Hepatocyte (in vitro differentiated cells): ENCODE results near the gene PTPRD. TPM values are rescaled to one million over a fixed set of nuclear protein-coding genes. Genes with fewer than 3 reads are reported as not detected.

ENCODE experiments used
- DNase-seq: peaks from one replicate; pipeline ENCODE4 v3.0.0-alpha.2; 2016; ENCODE audit warnings: low spot score
- H2AFZ ChIP-seq: fragments of 200-600 bp; sonication (generic); 2 replicates; pipeline ENCODE4 v1.6.0; 2016; ENCODE audit warnings: antibody characterized with exemption, mild to moderate bottlenecking
- H3K27ac ChIP-seq: fragments of 200-600 bp; sonication (generic); 2 replicates; pipeline ENCODE4 v1.5.1; 2016; ENCODE audit warnings: mild to moderate bottlenecking
- H3K27me3 ChIP-seq: fragments of 200-600 bp; sonication (generic); 2 replicates; pipeline ENCODE4 v1.6.1; 2016
- H3K36me3 ChIP-seq: fragments of 200-600 bp; sonication (generic); replicated peaks from 2 replicates; pipeline ENCODE4 v1.5.1; 2016; ENCODE audit warnings: low read depth; ENCODE audit not compliant: insufficient read depth
- H3K4me1 ChIP-seq: fragments of 200-600 bp; sonication (generic); 2 replicates; pipeline ENCODE4 v1.5.1; 2016; ENCODE audit warnings: mild to moderate bottlenecking, moderate library complexity; ENCODE audit not compliant: insufficient read depth
- H3K4me2 ChIP-seq: fragments of 200-600 bp; sonication (generic); 2 replicates; pipeline ENCODE4 v1.6.0; 2016
- H3K4me3 ChIP-seq: fragments of 200-600 bp; sonication (generic); 2 replicates; pipeline ENCODE4 v1.5.1; 2016; ENCODE audit warnings: mild to moderate bottlenecking
- H3K79me2 ChIP-seq: fragments of 200-600 bp; sonication (generic); 2 replicates; pipeline ENCODE4 v1.6.0; 2017; ENCODE audit warnings: mild to moderate bottlenecking
- H3K9me2 ChIP-seq: fragments of 200-600 bp; sonication (generic); replicated peaks from 2 replicates; pipeline ENCODE4 v1.6.0; 2017; ENCODE audit warnings: mild to moderate bottlenecking; ENCODE audit not compliant: insufficient read depth
- H3K9me3 ChIP-seq: fragments of 200-600 bp; sonication (generic); 2 replicates; pipeline ENCODE4 v1.5.1; 2016; ENCODE audit warnings: low read depth, mild to moderate bottlenecking
- H4K20me1 ChIP-seq: fragments of 200-600 bp; sonication (generic); 2 replicates; pipeline ENCODE4 v1.6.0; 2016; ENCODE audit warnings: mild to moderate bottlenecking; ENCODE audit not compliant: insufficient read depth, poor library complexity, severe bottlenecking
- EZH2 ChIP-seq: fragments of 200-600 bp; sonication (generic); IDR thresholded peaks from 2 replicates; pipeline ENCODE4 v1.6.1; 2016; ENCODE audit warnings: antibody characterized with exemption, mild to moderate bottlenecking, borderline replicate concordance
- EZH2phosphoT487 ChIP-seq: fragments of 200-600 bp; sonication (generic); IDR thresholded peaks from one replicate; pipeline ENCODE4 v1.6.1; 2018; ENCODE audit warnings: antibody characterized with exemption, mild to moderate bottlenecking, low read depth, moderate library complexity; ENCODE audit not compliant: unreplicated experiment, severe bottlenecking
- WGBS: methylation state at CpG from one replicate; pipeline ENCODE4 v1.1.6; 2016; ENCODE audit warnings: low lambda C conversion rate; ENCODE audit errors: missing lambda C conversion rate; 5-methylcytosine and 5-hydroxymethylcytosine counted together
- polyA plus RNA-seq: library from polyadenylated mRNA; unstranded; fragments of >200 nt; fragmentation: Nextera tagmentation; extraction: Ambion mirVana; gene quantifications from 2 replicates; pipeline ENCODE4 v1.2.1, GENCODE V29; 2016
- total RNA-seq: library from RNA; depleted of rRNA; stranded (reverse); fragments of >200 nt; gene quantifications from 2 replicates; pipeline ENCODE4 v1.2.3, GENCODE V29; 2014
- TF ChIP-seq, protein P1 (sequence below): fragments of 200-600 bp; sonication (generic); IDR thresholded peaks from 2 replicates; pipeline ENCODE4 v1.5.1; 2016; ENCODE audit warnings: antibody characterized with exemption, mild to moderate bottlenecking; ENCODE audit not compliant: poor library complexity

The PTPRD gene
- total and polyA plus RNA-seq, 2 experiments from 2014 or later: 6.5 to 77.6 TPM

DNA sequence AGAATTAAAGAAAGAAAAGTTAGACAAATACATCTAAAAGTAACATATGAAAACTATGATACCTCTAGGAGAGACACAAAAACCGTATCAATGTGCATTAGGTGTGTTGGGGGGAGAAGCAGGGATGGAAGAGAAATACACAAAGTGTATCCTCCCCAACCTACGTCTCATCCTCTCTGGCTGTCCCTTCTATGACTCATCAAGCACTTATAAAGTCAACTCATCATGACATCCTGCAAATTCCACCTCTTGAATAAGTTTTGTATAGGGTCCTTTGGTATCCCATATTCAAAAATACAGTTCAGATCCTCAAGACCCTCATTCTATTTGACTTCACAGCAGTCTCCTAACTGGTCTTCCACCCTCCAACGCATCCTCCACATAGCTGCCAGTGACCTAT, 1895.7 kb downstream of the PTPRD start:
- WGBS: 90% methylated on average over 3 of the region's 3 CpGs
- Histone ChIP-seq H3K4me2 (no peak overlapping the region), H3K9me3 (no peaks in the 10 kb centered on the region), H3K27me3 (no peaks in the 10 kb centered on the region), H3K4me1 (no peaks in the 10 kb centered on the region), H3K79me2 (no peaks in the 10 kb centered on the region), H4K20me1 (no peaks in the 10 kb centered on the region), H3K27ac (no peak overlapping the region), H3K4me3 (no peak overlapping the region), H2AFZ (no peak overlapping the region), H3K36me3 (no peaks in the 10 kb centered on the region), H3K9me2 (no peaks in the 10 kb centered on the region)
- TF ChIP-seq EZH2: no peak
- DNase-seq: no peak

DNA sequence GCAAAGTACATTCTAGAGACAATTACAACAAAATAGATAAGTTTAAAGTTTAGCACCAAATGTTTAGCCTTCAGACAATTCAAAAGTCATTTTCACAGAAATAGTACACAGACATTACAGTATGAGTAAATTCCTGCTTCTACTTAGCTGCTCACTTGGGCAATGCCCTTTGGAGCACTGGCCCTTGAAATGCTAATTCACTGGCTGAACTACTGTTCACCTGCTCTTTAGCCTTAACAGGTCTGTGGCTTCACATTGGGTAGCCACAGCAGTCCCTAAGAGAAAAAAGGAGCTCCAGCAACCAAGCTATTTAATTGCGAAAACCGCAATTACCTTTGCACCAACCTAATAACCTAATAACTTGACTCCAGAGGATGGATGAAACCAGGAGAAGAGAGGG, 1897.0 kb downstream of the PTPRD start:
- Histone ChIP-seq H3K9me3 (no peaks in the 10 kb centered on the region), H3K4me3 (no peak overlapping the region), H2AFZ (no peak overlapping the region), H3K27ac (no peak overlapping the region), H3K27me3 (no peaks in the 10 kb centered on the region), H3K9me2 (no peaks in the 10 kb centered on the region), H3K4me2 (no peak overlapping the region), H4K20me1 (no peaks in the 10 kb centered on the region), H3K4me1 (no peaks in the 10 kb centered on the region), H3K79me2 (no peaks in the 10 kb centered on the region), H3K36me3 (no peaks in the 10 kb centered on the region)
- DNase-seq: no peak
- WGBS: 98% methylated on average over 2 of the region's 2 CpGs
- no peak for TF ChIP-seq EZH2

DNA sequence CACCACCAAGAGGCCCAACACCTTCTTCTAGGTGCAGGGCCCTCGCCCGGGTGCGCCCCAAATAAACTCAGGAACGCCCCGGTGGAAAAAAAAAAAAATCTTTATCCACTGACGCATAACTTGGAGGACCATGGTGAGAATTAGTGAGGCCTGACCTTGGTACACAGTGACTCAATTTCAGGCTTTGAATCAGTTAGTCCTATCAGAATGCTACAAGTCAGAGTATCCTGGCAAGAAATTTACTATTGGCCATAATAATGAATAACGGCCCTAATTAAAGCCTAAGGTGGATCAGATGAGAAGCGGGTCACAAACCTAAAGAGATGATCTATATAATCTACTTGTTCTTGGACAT, 1899.0 kb downstream of the PTPRD start:
- WGBS: 84% methylated on average over 8 of the region's 8 CpGs
- no peak overlapping the region for H3K4me2 ChIP-seq
- no peak for DNase-seq
- no peaks in the 10 kb centered on the region for H3K27me3 ChIP-seq
- H3K4me3 ChIP-seq: no peak overlapping the region
- H2AFZ ChIP-seq: no peak overlapping the region
- H3K79me2 ChIP-seq: no peaks in the 10 kb centered on the region
- no peaks in the 10 kb centered on the region for H3K4me1 ChIP-seq
- no peaks in the 10 kb centered on the region for H3K9me2 ChIP-seq
- TF ChIP-seq, protein P1, sequence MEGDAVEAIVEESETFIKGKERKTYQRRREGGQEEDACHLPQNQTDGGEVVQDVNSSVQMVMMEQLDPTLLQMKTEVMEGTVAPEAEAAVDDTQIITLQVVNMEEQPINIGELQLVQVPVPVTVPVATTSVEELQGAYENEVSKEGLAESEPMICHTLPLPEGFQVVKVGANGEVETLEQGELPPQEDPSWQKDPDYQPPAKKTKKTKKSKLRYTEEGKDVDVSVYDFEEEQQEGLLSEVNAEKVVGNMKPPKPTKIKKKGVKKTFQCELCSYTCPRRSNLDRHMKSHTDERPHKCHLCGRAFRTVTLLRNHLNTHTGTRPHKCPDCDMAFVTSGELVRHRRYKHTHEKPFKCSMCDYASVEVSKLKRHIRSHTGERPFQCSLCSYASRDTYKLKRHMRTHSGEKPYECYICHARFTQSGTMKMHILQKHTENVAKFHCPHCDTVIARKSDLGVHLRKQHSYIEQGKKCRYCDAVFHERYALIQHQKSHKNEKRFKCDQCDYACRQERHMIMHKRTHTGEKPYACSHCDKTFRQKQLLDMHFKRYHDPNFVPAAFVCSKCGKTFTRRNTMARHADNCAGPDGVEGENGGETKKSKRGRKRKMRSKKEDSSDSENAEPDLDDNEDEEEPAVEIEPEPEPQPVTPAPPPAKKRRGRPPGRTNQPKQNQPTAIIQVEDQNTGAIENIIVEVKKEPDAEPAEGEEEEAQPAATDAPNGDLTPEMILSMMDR: no peak
- TF ChIP-seq EZH2 (no peak), EZH2phosphoT487 (no peak)
- no peak overlapping the region for H3K27ac ChIP-seq
- H4K20me1 ChIP-seq: no peaks in the 10 kb centered on the region
- H3K36me3 ChIP-seq: no peaks in the 10 kb centered on the region
- H3K9me3 ChIP-seq: no peaks in the 10 kb centered on the region

DNA sequence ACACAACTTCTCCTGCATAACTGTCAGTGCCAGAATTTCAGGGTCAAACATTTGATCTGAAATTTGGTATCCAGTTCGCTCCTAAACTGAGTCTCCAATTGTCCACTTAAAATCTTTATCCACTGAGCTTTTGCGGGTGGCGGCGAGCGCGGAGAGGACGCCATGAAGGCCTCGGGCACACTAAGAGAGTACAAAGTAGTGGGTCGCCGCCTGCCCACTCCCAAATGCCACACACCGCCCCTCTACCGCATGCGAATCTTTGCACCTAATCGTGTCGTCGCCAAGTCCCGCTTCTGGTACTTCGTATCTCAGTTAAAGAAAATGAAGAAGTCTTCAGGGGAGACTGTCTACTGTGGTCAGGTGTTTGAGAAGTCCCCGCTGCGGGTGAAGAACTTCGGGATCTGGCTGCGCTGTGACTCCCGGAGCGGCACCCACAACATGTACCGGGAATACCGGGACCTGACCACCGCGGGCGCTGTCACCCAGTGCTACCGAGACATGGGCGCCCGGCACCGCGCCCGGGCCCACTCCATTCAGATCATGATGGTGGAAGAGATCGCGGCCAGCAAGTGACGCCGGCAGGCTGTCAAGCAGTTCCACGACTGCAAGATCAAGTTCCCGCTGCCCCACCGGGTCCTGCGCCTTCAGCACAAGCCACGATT, 1899.5 kb downstream of the PTPRD start:
- TF ChIP-seq EZH2: no peak
- TF ChIP-seq EZH2phosphoT487: no peak
- TF ChIP-seq, protein P1: no peak
- no peak overlapping the region for H3K4me3 ChIP-seq
- H3K27me3 ChIP-seq: no peaks in the 10 kb centered on the region
- 97% methylated on average over 38 of the region's 44 CpGs for WGBS
- H3K36me3 ChIP-seq: no peaks in the 10 kb centered on the region
- no peaks in the 10 kb centered on the region for H3K9me3 ChIP-seq
- DNase-seq: no peak
- no peaks in the 10 kb centered on the region for H3K9me2 ChIP-seq
- no peak overlapping the region for H3K4me2 ChIP-seq
- H3K27ac ChIP-seq: no peak overlapping the region
- H3K79me2 ChIP-seq: no peaks in the 10 kb centered on the region
- no peaks in the 10 kb centered on the region for H3K4me1 ChIP-seq
- H2AFZ ChIP-seq: no peak overlapping the region
- H4K20me1 ChIP-seq: no peaks in the 10 kb centered on the region
